ENCODE results near the gene ABCA13.

ABCA13 gene

GRCh38 chr7:48667407-48667806, 496.1 kb downstream of the ABCA13 start:
- H3K4me1 ChIP-seq (ENCODE audit: insufficient read depth, low read length, poor library complexity, severe bottlenecking), result no peaks in the 10 kb centered on the region

GRCh38 chr7:48671656-48672055, 500.4 kb downstream of the ABCA13 start:
- H3K79me2 ChIP-seq (ENCODE audit: insufficient read depth, low read length), result no peaks in the 10 kb centered on the region
- H4K20me1 ChIP-seq (ENCODE audit: insufficient read depth, low read length, poor library complexity, severe bottlenecking), result no peaks in the 10 kb centered on the region
- no peaks in the 10 kb centered on the region for H3K9me3 ChIP-seq (ENCODE audit: insufficient read depth, low read depth, low read length)
- H3K9me2 ChIP-seq (replicated peaks; ENCODE audit: low read depth, low read length), result no peaks in the 10 kb centered on the region
- H3K4me3 ChIP-seq (ENCODE audit: low read length, poor library complexity, severe bottlenecking), result no peak overlapping the region
- no peak overlapping the region for H3K4me2 ChIP-seq (ENCODE audit: low read depth, low read length, poor library complexity, severe bottlenecking)
- H3K9ac ChIP-seq (ENCODE audit: low read depth, low read length, poor library complexity, severe bottlenecking), result no peak overlapping the region
- no peaks in the 10 kb centered on the region for H3K4me1 ChIP-seq (ENCODE audit: insufficient read depth, low read length, poor library complexity, severe bottlenecking)
- H3K36me3 ChIP-seq (ENCODE audit: insufficient read depth, low read length), result no peaks in the 10 kb centered on the region
- no peak for TF ChIP-seq EZH2phosphoT487 (IDR thresholded peaks at IDR 0.05; ENCODE audit: borderline replicate concordance)
- no peak for TF ChIP-seq CTCF (conservative IDR thresholded peaks at IDR 0.05; ENCODE audit: low read length)
- no peaks in the 10 kb centered on the region for H3F3A ChIP-seq (ENCODE audit: low read depth)
- H3K27me3 ChIP-seq (ENCODE audit: insufficient read depth, low read length, poor library complexity, severe bottlenecking), result no peaks in the 10 kb centered on the region
- no peak overlapping the region for H2AFZ ChIP-seq (ENCODE audit: low read length)

More at GRCh38 chr7:48667407-48667806, 496.1 kb downstream of the ABCA13 start:
- TF ChIP-seq CTCF (conservative IDR thresholded peaks at IDR 0.05; ENCODE audit: low read length) (no peak), EZH2phosphoT487 (IDR thresholded peaks at IDR 0.05; ENCODE audit: borderline replicate concordance) (no peak)
- Histone ChIP-seq H3K9ac (ENCODE audit: low read depth, low read length, poor library complexity, severe bottlenecking) (no peak overlapping the region), H3F3A (ENCODE audit: low read depth) (no peaks in the 10 kb centered on the region), H4K20me1 (ENCODE audit: insufficient read depth, low read length, poor library complexity, severe bottlenecking) (no peaks in the 10 kb centered on the region), H3K4me2 (ENCODE audit: low read depth, low read length, poor library complexity, severe bottlenecking) (no peak overlapping the region), H3K36me3 (ENCODE audit: insufficient read depth, low read length) (no peaks in the 10 kb centered on the region), H3K9me2 (replicated peaks; ENCODE audit: low read depth, low read length) (no peaks in the 10 kb centered on the region), H3K9me3 (ENCODE audit: insufficient read depth, low read depth, low read length) (0 out of 2 replicates have a peak, but pooled peaks cover 3% of the 10 kb centered on the region), H2AFZ (ENCODE audit: low read length) (no peak overlapping the region), H3K27me3 (ENCODE audit: insufficient read depth, low read length, poor library complexity, severe bottlenecking) (no peaks in the 10 kb centered on the region), H3K4me3 (ENCODE audit: low read length, poor library complexity, severe bottlenecking) (no peak overlapping the region), H3K79me2 (ENCODE audit: insufficient read depth, low read length) (no peaks in the 10 kb centered on the region)

- no peak overlapping the region for H3K9ac ChIP-seq (ENCODE audit: low read depth, low read length, poor library complexity, severe bottlenecking)
- H3F3A ChIP-seq (ENCODE audit: low read depth), result no peaks in the 10 kb centered on the region
- no peaks in the 10 kb centered on the region for H3K36me3 ChIP-seq (ENCODE audit: insufficient read depth, low read length)
- H3K27me3 ChIP-seq (ENCODE audit: insufficient read depth, low read length, poor library complexity, severe bottlenecking), result no peaks in the 10 kb centered on the region
- H3K9me2 ChIP-seq (replicated peaks; ENCODE audit: low read depth, low read length), result no peaks in the 10 kb centered on the region
- H3K79me2 ChIP-seq (ENCODE audit: insufficient read depth, low read length), result no peaks in the 10 kb centered on the region
- no peak overlapping the region for H3K4me2 ChIP-seq (ENCODE audit: low read depth, low read length, poor library complexity, severe bottlenecking)
- H2AFZ ChIP-seq (ENCODE audit: low read length), result no peak overlapping the region
- H3K9me3 ChIP-seq (ENCODE audit: insufficient read depth, low read depth, low read length), result no peaks in the 10 kb centered on the region
- no peaks in the 10 kb centered on the region for H3K4me1 ChIP-seq (ENCODE audit: insufficient read depth, low read length, poor library complexity, severe bottlenecking)
- no peak overlapping the region for H3K4me3 ChIP-seq (ENCODE audit: low read length, poor library complexity, severe bottlenecking)
- no peak for TF ChIP-seq CTCF (conservative IDR thresholded peaks at IDR 0.05; ENCODE audit: low read length)
- no peak for TF ChIP-seq EZH2phosphoT487 (IDR thresholded peaks at IDR 0.05; ENCODE audit: borderline replicate concordance)
- no peaks in the 10 kb centered on the region for H4K20me1 ChIP-seq (ENCODE audit: insufficient read depth, low read length, poor library complexity, severe bottlenecking)
These were observed 509.7 kb downstream of the ABCA13 start for GRCh38 chr7:48681006-48681405.

Measured in Loucy (cell line).